Measurements from ENCODE around the gene CCDC9B. TPM values are rescaled to one million over a fixed set of nuclear protein-coding genes. Genes with fewer than 3 reads are reported as not detected.

The CCDC9B gene
- total RNA-seq, 1 donor from 2014 or later, result 71.4 TPM

DNA sequence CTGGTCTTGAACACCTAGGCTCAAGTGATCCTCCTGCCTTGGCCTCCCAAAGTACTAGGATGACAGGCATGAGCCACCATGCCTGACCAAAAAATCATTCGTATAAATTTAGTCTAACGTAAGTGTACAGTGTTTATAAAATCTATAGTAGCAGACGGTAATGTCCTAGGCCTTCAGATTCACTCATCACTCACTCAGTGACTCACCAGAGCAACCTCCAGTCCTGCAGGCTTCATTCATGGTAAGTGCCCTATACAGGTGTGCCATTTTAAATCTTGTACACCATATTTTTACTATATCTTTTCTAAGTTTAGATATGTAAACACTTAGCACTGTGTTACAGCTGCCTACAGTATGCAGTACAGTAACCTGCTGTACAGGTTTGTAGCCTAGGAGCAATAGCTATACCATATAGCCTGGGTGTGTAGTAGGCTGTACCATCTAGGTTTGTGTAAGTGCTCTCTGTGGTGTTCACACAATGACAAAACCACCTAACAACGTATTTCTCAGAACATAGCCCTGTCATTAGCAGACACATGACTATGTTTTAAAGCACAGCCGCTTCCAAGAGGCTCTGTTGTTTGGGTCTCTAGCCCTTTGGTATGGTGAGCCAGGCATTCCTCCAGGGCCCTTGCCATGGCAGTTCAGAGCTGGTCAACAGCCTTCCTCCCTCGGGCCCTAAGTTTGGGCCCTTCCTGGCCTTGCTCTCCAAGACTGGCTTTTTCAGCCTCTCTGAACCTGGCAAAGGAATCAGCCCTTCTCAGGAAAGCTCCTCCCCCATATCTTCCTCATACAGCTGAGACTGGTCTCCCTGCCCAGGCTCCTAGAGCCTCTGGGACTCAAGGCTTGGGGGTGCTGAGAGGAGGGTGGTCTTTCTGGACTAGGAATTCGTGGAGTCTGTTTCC lies 1.9 kb upstream of the CCDC9B start:
- TF ChIP-seq, protein P1, sequence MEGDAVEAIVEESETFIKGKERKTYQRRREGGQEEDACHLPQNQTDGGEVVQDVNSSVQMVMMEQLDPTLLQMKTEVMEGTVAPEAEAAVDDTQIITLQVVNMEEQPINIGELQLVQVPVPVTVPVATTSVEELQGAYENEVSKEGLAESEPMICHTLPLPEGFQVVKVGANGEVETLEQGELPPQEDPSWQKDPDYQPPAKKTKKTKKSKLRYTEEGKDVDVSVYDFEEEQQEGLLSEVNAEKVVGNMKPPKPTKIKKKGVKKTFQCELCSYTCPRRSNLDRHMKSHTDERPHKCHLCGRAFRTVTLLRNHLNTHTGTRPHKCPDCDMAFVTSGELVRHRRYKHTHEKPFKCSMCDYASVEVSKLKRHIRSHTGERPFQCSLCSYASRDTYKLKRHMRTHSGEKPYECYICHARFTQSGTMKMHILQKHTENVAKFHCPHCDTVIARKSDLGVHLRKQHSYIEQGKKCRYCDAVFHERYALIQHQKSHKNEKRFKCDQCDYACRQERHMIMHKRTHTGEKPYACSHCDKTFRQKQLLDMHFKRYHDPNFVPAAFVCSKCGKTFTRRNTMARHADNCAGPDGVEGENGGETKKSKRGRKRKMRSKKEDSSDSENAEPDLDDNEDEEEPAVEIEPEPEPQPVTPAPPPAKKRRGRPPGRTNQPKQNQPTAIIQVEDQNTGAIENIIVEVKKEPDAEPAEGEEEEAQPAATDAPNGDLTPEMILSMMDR (IDR thresholded peaks at IDR 0.05), result no peak
- ATAC-seq, result no peak
- no peak for DNase-seq
- H3K4me1 ChIP-seq, result peaks cover 68% of the 10 kb centered on the region
- H3K9me3 ChIP-seq, result no peaks in the 10 kb centered on the region
- H3K4me3 ChIP-seq, result no peak overlapping the region
- no peaks in the 10 kb centered on the region for H3K36me3 ChIP-seq
- intact Hi-C loops (cut with DNase I), result no loop called here
- H3K27me3 ChIP-seq (ENCODE audit: low read depth), result no peaks in the 10 kb centered on the region
- peak overlapping the region; percentile 49 for H3K27ac ChIP-seq

DNA sequence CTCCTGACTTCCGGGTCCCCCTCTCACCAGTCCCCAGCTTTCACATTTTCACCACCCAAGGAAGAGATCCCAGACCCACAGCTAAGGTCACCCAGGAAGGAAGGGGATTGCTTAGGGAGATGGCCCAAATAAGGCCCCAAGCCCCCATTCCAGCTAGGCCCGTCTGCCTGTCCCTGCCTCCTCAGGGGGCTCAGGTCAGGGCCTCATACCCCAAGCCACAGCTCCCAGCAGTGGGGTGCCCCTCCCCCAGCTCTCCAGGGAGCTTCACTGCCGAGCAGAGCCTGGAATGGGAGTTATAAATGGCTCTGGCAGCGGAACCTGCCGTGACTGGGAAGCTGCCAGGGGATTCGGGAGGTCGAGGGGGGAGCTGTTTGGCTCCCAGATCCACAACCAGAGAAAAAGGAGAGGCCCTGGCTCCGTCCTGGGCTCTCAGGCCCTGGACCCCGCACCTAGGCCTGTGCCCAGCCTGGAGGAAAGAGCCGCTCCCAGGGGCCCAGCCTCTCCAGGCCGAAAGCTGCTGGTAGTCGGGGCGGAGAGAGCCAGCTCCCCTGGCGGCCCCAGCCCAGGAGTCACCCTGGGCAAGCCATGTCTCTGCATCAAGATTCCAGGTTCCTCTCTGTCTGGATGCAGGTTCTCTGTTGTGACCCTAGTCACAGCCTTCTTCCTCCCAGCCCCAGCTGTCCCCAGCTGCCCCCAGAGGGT lies 550 bp downstream of the CCDC9B start:
- H3K4me1 ChIP-seq, result peaks cover 93% of the 10 kb centered on the region
- peaks cover 21% of the 10 kb centered on the region for H3K36me3 ChIP-seq
- no peaks in the 10 kb centered on the region for H3K27me3 ChIP-seq (ENCODE audit: low read depth)
- peak overlapping the region; percentile 97 for H3K27ac ChIP-seq
- H3K4me3 ChIP-seq, result peak overlapping the region; percentile 67
- H3K9me3 ChIP-seq, result no peaks in the 10 kb centered on the region
- DNase-seq (peak; percentile 70), ATAC-seq (peak; percentile 41 to 57)
- intact Hi-C loops (cut with DNase I), result no loop called here
- TF ChIP-seq, protein P1 (IDR thresholded peaks at IDR 0.05), result no peak

DNA sequence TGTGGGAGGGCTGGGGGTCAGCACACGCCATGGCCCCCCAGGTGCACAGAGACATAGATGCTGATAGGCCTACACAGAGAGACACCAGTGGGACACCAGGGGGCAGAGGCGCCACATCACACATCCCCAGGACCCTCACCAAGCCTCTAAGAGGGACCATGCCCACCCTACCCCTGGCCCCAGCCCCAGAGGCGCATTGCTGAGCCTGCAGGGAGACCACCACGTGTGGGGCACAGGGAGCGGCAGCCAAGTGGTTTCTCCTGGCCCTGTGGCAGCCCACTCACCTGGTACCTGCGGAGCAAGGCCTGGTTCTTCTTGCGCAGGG lies 1.2 kb downstream of the CCDC9B start:
- Histone ChIP-seq H3K9me3 (no peaks in the 10 kb centered on the region), H3K36me3 (peaks cover 27% of the 10 kb centered on the region), H3K27ac (peak overlapping the region; percentile 97), H3K4me3 (peak overlapping the region; percentile 67), H3K4me1 (peaks cover 94% of the 10 kb centered on the region), H3K27me3 (ENCODE audit: low read depth) (no peaks in the 10 kb centered on the region)
- intact Hi-C loops (cut with DNase I), result no loop called here
- ATAC-seq (no peak), DNase-seq (no peak)
- TF ChIP-seq, protein P1 (IDR thresholded peaks at IDR 0.05), result no peak

DNA sequence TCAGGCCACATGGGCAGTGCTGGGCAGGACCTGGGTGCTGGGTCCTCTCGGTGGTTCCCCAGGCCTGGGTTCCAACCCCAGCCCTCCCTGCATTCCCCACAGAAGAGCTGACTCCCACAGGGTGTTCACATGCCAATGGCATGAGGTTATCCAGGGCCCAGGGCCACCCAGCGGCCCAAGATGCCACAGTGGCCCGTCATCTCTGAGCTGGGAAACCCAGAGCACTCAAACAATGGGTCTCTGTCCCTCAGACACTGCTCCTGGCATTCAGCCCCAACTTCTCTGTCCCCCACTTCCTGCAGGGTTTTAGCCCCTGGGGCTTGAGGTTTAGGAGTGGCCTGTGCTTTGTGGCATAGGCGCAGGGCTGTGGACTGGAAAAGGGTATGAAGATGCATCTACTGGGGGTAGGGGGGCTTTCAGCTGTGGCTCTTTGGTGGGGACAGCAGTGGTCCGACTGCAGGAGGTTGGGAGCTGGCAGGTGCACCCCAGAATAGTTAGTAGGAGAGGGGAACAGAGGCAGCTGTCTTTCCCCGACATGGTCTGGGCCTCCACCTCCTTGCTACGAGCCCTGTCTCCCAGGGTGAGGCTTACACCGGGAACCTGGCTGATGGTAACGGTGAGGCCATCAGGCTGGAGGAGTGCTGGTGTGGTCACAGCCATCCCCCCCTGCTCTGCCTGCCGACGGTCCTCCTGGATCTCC lies 1.7 kb downstream of the CCDC9B start:
- H3K4me1 ChIP-seq, result peaks cover 94% of the 10 kb centered on the region
- TF ChIP-seq, protein P1 (IDR thresholded peaks at IDR 0.05), result no peak
- H3K36me3 ChIP-seq, result peaks cover 27% of the 10 kb centered on the region
- DNase-seq (no peak), ATAC-seq (peak; percentile 30 to 55)
- no peaks in the 10 kb centered on the region for H3K27me3 ChIP-seq (ENCODE audit: low read depth)
- intact Hi-C loops (cut with DNase I), result no loop called here
- H3K9me3 ChIP-seq, result no peaks in the 10 kb centered on the region
- H3K4me3 ChIP-seq, result peak overlapping the region; percentile 67
- peak overlapping the region; percentile 97 for H3K27ac ChIP-seq

DNA sequence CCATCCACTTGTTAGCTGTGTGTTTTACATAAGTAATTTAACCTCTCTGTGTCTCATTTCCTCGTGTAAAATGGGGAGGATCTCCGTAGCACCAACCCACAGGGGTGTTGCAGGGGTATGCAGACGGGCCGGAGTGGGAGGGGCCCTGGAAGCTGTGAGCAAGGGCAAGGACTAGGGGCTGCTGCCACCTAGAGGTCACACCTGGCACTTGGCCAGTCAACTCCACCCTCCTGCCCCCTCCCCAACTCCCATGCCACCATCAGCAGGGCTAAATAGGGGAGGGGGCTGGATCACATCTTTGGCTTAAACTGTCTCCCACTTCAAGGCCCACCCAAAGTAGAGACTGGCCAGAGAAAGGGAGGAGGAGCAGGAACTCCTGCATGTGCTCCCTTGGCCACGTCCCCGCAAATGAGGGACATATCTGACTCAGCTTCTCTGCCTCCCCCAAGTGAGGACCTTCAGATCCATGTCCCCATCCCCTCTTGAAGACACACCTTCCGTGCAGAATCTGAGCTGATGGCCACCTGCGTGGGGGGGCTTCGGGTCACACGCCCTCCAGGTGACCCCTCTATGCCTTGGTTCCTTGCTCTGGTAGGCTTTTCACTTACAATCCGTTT lies 2.6 kb downstream of the CCDC9B start:
- DNase-seq (peak; percentile 89), ATAC-seq (peak; percentile 50 to 51)
- peak overlapping the region; percentile 97 for H3K27ac ChIP-seq
- TF ChIP-seq, protein P1 (IDR thresholded peaks at IDR 0.05), result peak; percentile 78
- no peaks in the 10 kb centered on the region for H3K9me3 ChIP-seq
- no peak overlapping the region for H3K4me3 ChIP-seq
- intact Hi-C loops (cut with DNase I), result no loop called here
- no peaks in the 10 kb centered on the region for H3K27me3 ChIP-seq (ENCODE audit: low read depth)
- peaks cover 27% of the 10 kb centered on the region for H3K36me3 ChIP-seq
- peaks cover 94% of the 10 kb centered on the region for H3K4me1 ChIP-seq
